ENCODE measurements around the gene CALY.

The CALY gene

GRCh38 chr10:133306097-133306476 is 30.6 kb downstream of the CALY start:
- no peak for DNase-seq (ENCODE audit: low read depth)
- no peak overlapping the region for H3K9ac ChIP-seq (ENCODE audit: low read length)
- peaks cover 18% of the 10 kb centered on the region for H3K36me3 ChIP-seq (ENCODE audit: control insufficient read depth, insufficient read depth, low read length, severe bottlenecking)
- no peak overlapping the region for H3K4me3 ChIP-seq (ENCODE audit: low read length)
- no peaks in the 10 kb centered on the region for H3K9me3 ChIP-seq (ENCODE audit: control insufficient read depth, low read length)
- peaks cover 16% of the 10 kb centered on the region for H3K4me1 ChIP-seq (ENCODE audit: control insufficient read depth, insufficient read depth, low read length)
- H3K27me3 ChIP-seq (replicated peaks; ENCODE audit: control insufficient read depth, insufficient read depth, low read length), result no peaks in the 10 kb centered on the region

DNA sequence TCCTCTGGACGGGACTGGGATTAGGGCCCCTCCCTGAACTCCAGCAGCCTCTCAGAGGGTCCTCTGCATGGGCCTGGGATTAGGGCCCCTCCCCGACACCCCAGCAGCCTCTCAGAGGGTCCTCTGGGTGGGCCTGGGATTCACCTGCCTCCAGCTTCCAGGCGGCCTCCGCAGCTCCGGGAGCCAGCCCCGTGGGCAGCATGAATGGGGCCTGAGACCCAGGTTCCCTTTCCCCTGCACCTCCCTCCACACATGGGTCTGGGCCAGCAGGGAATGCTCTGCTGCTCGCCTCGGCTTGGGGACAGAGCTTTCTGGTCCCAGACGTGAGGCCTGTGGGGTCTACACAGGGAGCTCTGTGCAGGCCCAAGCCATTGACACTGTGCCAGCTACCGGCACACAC is 33.5 kb downstream of the CALY start:
- Histone ChIP-seq H3K4me1 (ENCODE audit: control insufficient read depth, insufficient read depth, low read length) (peaks cover 16% of the 10 kb centered on the region), H3K36me3 (ENCODE audit: control insufficient read depth, insufficient read depth, low read length, severe bottlenecking) (peaks cover 37% of the 10 kb centered on the region), H3K27me3 (replicated peaks; ENCODE audit: control insufficient read depth, insufficient read depth, low read length) (no peaks in the 10 kb centered on the region), H3K9ac (ENCODE audit: low read length) (no peak overlapping the region), H3K4me3 (ENCODE audit: low read length) (no peak overlapping the region), H3K9me3 (ENCODE audit: control insufficient read depth, low read length) (no peaks in the 10 kb centered on the region)
- no peak for DNase-seq (ENCODE audit: low read depth)

DNA sequence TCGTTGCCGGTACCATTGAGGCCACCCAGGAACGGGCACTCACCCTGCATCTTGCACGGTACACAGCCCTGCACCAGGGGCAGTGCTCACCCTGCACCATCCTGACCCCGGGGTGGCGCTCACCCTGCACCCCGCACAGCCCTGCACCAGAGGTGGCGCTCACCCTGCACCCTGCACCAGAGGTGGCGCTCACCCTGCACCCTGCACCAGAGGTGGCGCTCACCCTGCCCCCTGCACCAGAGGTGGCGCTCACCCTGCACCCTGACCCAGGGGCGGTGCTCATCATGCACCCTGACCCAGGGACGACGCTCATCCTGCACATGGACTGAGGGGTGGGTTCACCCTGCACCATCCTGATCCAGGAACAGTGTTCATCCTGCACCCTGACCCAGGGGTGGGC is 34.5 kb downstream of the CALY start:
- Histone ChIP-seq H3K4me3 (ENCODE audit: low read length) (no peak overlapping the region), H3K36me3 (ENCODE audit: control insufficient read depth, insufficient read depth, low read length, severe bottlenecking) (peaks cover 47% of the 10 kb centered on the region), H3K9me3 (ENCODE audit: control insufficient read depth, low read length) (no peaks in the 10 kb centered on the region), H3K27me3 (replicated peaks; ENCODE audit: control insufficient read depth, insufficient read depth, low read length) (no peaks in the 10 kb centered on the region), H3K9ac (ENCODE audit: low read length) (no peak overlapping the region), H3K4me1 (ENCODE audit: control insufficient read depth, insufficient read depth, low read length) (peaks cover 8% of the 10 kb centered on the region)
- no peak for DNase-seq (ENCODE audit: low read depth)

GRCh38 chr10:133299738-133300137 is 37.0 kb downstream of the CALY start:
- Histone ChIP-seq H3K27me3 (replicated peaks; ENCODE audit: control insufficient read depth, insufficient read depth, low read length) (no peaks in the 10 kb centered on the region), H3K4me3 (ENCODE audit: low read length) (no peak overlapping the region), H3K36me3 (ENCODE audit: control insufficient read depth, insufficient read depth, low read length, severe bottlenecking) (peaks cover 67% of the 10 kb centered on the region), H3K9ac (ENCODE audit: low read length) (no peak overlapping the region), H3K4me1 (ENCODE audit: control insufficient read depth, insufficient read depth, low read length) (peaks cover 3% of the 10 kb centered on the region), H3K9me3 (ENCODE audit: control insufficient read depth, low read length) (no peaks in the 10 kb centered on the region)
- DNase-seq (ENCODE audit: low read depth), result no peak

DNA sequence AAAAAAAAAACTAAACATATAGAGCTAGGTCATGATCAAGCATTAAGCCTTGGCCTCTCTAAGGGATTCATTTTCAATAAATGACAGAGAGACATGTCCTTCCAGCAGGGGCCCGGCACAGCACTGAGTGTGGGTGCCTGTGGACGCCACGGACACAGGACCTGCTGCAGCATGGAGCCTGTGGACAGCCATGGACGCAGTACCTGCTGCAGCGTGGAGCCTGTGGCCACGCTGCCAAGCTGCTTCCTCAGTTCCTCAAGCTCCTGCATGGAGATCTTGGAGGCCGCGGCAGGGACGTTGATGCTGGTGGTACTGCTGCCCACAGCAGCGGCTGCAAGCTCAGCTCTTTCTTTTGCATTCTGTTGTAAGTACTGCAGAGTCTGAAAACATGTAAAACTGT is 37.5 kb downstream of the CALY start:
- Histone ChIP-seq H3K9ac (ENCODE audit: low read length) (no peak overlapping the region), H3K4me1 (ENCODE audit: control insufficient read depth, insufficient read depth, low read length) (peaks cover 3% of the 10 kb centered on the region), H3K4me3 (ENCODE audit: low read length) (no peak overlapping the region), H3K36me3 (ENCODE audit: control insufficient read depth, insufficient read depth, low read length, severe bottlenecking) (peaks cover 72% of the 10 kb centered on the region), H3K27me3 (replicated peaks; ENCODE audit: control insufficient read depth, insufficient read depth, low read length) (no peaks in the 10 kb centered on the region), H3K9me3 (ENCODE audit: control insufficient read depth, low read length) (no peaks in the 10 kb centered on the region)
- no peak for DNase-seq (ENCODE audit: low read depth)

DNA sequence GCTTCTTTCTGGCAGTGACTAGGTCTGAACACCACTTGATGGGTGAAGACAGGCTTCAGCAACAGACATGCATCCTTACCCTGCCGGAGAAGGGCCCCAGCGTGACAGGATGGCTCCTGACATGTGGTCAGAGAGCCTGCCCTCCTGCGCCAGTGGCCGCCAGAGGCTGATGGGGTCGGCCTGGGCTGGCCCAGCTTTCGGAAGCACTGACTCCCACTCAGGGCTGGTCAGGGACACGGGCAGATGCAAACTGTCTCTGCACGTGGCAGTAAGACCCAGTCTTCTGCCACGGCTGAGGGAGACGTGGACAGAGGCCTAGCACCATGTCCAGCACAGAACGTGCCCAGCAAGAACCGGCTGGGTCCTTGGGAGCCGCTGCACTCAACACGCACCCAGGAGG is 38.2 kb downstream of the CALY start:
- H3K4me3 ChIP-seq (ENCODE audit: low read length), result no peak overlapping the region
- no peaks in the 10 kb centered on the region for H3K27me3 ChIP-seq (replicated peaks; ENCODE audit: control insufficient read depth, insufficient read depth, low read length)
- no peaks in the 10 kb centered on the region for H3K9me3 ChIP-seq (ENCODE audit: control insufficient read depth, low read length)
- no peak overlapping the region for H3K9ac ChIP-seq (ENCODE audit: low read length)
- peaks cover 74% of the 10 kb centered on the region for H3K36me3 ChIP-seq (ENCODE audit: control insufficient read depth, insufficient read depth, low read length, severe bottlenecking)
- no peaks in the 10 kb centered on the region for H3K4me1 ChIP-seq (ENCODE audit: control insufficient read depth, insufficient read depth, low read length)
- DNase-seq (ENCODE audit: low read depth), result no peak

DNA sequence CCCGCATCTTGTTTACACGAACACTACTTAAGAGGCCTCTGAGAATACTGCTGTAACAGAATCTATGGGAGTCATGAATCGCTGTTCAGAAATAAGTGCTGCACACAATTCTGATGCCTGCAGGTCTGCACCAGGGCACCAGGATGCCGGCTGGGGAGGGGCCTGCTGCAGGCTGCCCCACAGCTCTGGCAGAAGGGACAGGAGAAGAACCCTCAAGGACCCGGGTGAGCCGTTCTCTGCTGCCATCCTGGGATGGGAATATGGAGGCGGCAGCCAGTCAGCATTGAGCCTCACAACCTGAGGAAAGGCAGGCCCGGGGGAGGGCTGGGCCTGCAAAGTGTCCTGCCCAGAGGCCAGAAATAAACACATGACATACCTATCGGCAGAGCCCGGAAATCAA is 39.2 kb downstream of the CALY start:
- H3K4me1 ChIP-seq (ENCODE audit: control insufficient read depth, insufficient read depth, low read length), result peaks cover 5% of the 10 kb centered on the region
- H3K27me3 ChIP-seq (replicated peaks; ENCODE audit: control insufficient read depth, insufficient read depth, low read length), result no peaks in the 10 kb centered on the region
- no peak overlapping the region for H3K4me3 ChIP-seq (ENCODE audit: low read length)
- H3K36me3 ChIP-seq (ENCODE audit: control insufficient read depth, insufficient read depth, low read length, severe bottlenecking), result peaks cover 78% of the 10 kb centered on the region
- H3K9me3 ChIP-seq (ENCODE audit: control insufficient read depth, low read length), result no peaks in the 10 kb centered on the region
- no peak for DNase-seq (ENCODE audit: low read depth)
- no peak overlapping the region for H3K9ac ChIP-seq (ENCODE audit: low read length)

DNA sequence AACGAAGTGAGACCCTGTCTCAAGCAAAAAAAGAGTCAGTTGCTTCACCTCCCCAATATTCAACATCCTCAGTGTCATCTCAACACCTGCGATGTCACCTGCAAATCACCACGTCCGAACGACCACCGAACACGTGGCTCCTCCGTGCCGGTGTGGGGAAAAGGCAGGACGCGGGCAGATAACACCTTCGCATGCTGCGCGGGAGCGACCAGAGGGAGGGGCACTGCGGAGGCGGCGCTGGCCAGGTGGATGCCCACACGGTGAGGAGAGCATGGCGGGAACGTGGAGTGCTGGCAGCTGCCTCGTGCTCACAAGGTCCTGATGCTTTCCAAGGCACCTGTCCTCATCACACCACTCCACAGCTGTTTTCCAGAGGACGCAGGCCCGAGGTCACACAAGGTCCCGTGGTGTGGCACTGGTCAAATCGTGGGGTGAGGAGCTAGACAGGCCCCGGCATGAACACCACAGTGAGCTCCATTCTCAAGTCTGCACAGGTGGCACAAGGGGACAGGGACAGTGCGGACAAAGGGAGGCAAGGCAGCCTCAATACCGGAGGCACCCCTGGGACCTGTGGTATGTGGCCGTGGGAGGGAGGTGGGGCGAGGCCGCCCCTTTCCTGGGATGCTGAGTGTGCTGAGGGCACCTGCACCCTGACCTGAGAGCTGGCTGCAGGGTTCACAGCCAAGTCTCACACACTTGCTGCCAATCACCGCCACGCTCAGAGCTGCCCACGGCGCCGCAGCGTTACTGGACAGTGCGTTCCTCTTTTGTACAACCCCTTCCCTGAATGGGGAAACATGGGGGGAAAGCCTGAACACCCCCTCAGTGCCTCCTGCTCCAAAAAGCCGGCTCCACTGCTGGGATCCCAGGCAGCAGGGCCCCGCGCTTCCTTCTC is 41.0 kb downstream of the CALY start:
- no peak for DNase-seq (ENCODE audit: low read depth)
- Histone ChIP-seq H3K9me3 (ENCODE audit: control insufficient read depth, low read length) (no peaks in the 10 kb centered on the region), H3K4me1 (ENCODE audit: control insufficient read depth, insufficient read depth, low read length) (peaks cover 5% of the 10 kb centered on the region), H3K4me3 (ENCODE audit: low read length) (no peak overlapping the region), H3K36me3 (ENCODE audit: control insufficient read depth, insufficient read depth, low read length, severe bottlenecking) (peaks cover 77% of the 10 kb centered on the region), H3K9ac (ENCODE audit: low read length) (no peak overlapping the region), H3K27me3 (replicated peaks; ENCODE audit: control insufficient read depth, insufficient read depth, low read length) (no peaks in the 10 kb centered on the region)

GRCh38 chr10:133294189-133294588 is 42.5 kb downstream of the CALY start:
- Histone ChIP-seq H3K4me3 (ENCODE audit: low read length) (no peak overlapping the region), H3K36me3 (ENCODE audit: control insufficient read depth, insufficient read depth, low read length, severe bottlenecking) (peaks cover 76% of the 10 kb centered on the region), H3K9me3 (ENCODE audit: control insufficient read depth, low read length) (no peaks in the 10 kb centered on the region)

GRCh38 chr10:133293810-133294119 is 42.9 kb downstream of the CALY start:
- Histone ChIP-seq H3K36me3 (ENCODE audit: control insufficient read depth, insufficient read depth, low read length, severe bottlenecking) (peaks cover 76% of the 10 kb centered on the region), H3K27me3 (replicated peaks; ENCODE audit: control insufficient read depth, insufficient read depth, low read length) (no peaks in the 10 kb centered on the region), H3K4me3 (ENCODE audit: low read length) (no peak overlapping the region), H3K9ac (ENCODE audit: low read length) (no peak overlapping the region), H3K9me3 (ENCODE audit: control insufficient read depth, low read length) (no peaks in the 10 kb centered on the region), H3K4me1 (ENCODE audit: control insufficient read depth, insufficient read depth, low read length) (peaks cover 5% of the 10 kb centered on the region)
- no peak for DNase-seq (ENCODE audit: low read depth)

More at GRCh38 chr10:133294189-133294588, 42.5 kb downstream of the CALY start:
- H3K27me3 ChIP-seq (replicated peaks; ENCODE audit: control insufficient read depth, insufficient read depth, low read length), result no peaks in the 10 kb centered on the region
- no peak for DNase-seq (ENCODE audit: low read depth)
- peaks cover 5% of the 10 kb centered on the region for H3K4me1 ChIP-seq (ENCODE audit: control insufficient read depth, insufficient read depth, low read length)
- H3K9ac ChIP-seq (ENCODE audit: low read length), result no peak overlapping the region

DNA sequence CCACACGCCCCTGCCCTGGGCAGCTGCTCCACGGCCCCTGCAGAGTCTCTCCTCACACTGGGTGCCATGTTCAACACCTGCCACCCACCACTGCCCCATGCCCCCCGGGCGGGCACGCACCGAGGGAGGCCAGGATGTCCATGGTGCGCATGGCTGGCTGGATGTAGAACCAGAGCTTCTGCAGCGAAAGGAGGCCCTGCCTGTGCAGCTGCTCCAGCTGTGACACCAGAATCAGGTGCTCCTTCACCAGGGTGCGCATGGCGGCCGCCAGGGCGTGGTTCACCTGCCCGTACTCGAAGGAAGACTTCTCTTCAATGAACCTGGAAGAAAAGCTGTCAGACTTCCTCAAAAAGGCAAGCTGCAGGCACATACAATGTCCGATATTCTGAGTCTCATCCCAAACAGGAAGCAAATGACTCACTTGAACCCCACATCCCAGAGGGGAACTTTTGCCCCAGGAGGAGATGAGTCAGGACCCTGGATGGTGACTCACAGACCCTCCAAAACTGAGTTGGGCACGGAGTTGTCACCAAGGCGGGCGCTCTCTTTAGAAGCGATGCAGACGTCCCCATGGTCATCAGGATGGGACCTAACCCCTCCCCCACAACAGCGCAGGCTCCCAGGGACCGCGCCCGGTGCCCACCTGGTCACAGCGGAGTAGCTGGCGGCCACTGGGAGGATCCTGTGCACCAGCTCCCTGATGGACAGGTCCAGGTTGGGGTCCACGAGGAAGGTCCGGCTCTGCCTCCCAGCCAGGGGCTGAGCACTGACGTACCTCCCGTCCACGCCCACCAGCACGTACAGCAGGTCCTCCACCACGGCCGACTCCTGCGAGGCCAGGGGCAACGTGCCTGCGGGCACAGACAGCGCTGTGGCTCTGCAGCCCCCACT is 43.5 kb downstream of the CALY start:
- Histone ChIP-seq H3K36me3 (ENCODE audit: control insufficient read depth, insufficient read depth, low read length, severe bottlenecking) (peaks cover 76% of the 10 kb centered on the region), H3K27me3 (replicated peaks; ENCODE audit: control insufficient read depth, insufficient read depth, low read length) (no peaks in the 10 kb centered on the region), H3K4me3 (ENCODE audit: low read length) (no peak overlapping the region), H3K9ac (ENCODE audit: low read length) (peak overlapping the region; percentile 20), H3K9me3 (ENCODE audit: control insufficient read depth, low read length) (no peaks in the 10 kb centered on the region), H3K4me1 (ENCODE audit: control insufficient read depth, insufficient read depth, low read length) (peaks cover 5% of the 10 kb centered on the region)
- peak; percentile 19 for DNase-seq (ENCODE audit: low read depth)
